Stimulated activated CD8-positive, alpha-beta memory T cell treated with anti-CD3 and anti-CD28 coated beads, Interleukin-7, amount 100 ng/mL, for 48 hours (primary cell): Measurements from ENCODE around the gene EIF4EBP2.

Experiments used
- DNase-seq, 2 donors: peaks; one replicate each; pipeline ENCODE4 v3.0.0-alpha.2; 2020; ENCODE audit warnings: low read depth in 1 of 2; ENCODE audit errors: extremely low read depth in 1 of 2

The EIF4EBP2 gene

DNA sequence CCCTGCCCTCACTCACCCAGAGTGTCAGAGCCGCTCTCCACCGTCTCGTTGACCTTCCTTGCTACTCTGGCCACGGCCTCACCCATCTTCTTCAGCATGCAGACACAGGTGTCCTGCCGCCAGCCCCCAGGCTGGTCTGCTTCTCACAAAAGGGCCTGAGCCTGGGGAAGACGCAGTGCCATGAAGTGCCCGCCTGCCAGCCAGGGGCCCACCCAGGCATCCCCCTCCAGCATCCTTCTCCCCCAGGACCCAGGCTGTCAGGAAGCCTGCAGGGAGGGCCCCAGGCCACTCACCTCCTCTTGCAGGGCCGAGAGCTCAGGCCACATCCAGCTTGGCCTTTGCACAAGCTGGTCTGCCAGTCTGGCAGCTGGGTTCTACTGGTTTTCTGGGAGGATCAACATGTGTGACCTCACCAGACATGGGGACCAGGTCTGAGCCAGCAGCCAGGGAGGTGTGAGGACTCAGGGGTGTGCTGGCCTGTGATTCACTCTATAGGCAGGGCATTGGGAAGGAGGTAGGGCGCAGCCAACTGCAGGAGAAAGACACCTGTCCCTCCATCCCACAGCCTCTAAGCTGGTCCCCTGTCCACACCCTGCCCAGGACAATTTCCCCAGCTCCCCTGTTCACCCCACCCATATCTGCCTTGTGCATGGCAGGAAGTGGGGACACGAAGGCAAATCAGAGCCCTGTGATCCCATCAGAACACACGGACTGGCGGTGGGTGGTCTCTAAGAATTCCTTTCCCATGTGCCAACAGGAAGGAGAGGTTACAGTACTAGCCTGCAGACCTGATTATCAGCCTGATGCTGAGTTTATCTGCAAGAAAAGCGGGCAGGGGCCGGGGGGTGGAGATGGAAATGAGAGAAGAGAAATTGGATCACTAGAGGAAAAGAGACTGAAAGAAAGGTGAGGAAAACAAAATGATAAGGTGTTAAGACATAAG, 27.2 kb upstream of the EIF4EBP2 start:
- no peak for DNase-seq

DNA sequence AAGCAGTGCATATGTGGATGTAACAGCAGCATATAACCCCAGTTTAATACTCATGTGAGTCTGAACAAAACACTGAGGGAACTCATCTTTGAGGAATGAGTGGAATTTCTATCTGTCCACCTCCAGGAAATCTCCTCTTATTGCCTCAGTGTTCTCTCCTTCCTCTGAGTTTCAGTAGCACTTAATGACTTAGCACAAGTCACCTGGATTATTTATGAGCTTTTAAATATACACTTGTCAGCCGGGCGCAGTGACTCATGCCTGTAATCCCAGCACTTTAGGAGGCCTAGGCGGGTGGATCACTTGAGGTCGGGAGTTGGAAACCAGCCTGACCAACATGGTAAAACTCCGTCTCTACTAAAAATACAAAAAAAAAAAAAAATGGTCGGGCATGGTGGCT, 25.8 kb upstream of the EIF4EBP2 start:
- DNase-seq, result no peak

DNA sequence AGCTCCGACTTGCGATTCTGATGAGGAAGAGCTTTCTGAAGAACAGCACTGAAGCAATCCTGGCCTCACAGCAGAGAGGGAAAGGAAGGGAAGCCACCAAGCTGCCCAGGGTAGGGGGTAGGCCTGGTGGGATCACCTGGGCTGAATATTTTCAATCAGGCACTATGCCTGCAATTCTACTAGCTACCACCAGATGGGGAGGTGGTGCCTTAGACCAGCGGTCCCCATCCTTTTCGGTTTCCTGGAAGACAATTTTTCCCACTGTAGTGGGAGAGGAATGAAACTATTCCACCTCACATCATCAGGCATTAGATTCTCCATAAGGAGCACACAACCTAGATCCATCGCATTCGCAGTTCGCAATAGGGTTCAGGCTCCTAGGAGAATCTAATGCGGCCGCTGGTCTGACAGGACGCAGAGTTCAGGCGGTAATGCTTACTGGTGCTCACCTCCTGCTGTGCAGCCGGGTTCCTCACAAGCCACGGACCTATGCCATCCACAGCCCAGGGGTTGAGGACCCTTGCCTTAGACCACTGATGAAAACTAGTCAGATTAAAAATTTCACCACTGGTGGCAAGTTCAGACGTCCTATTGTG, 24.3 kb upstream of the EIF4EBP2 start:
- no peak for DNase-seq

DNA sequence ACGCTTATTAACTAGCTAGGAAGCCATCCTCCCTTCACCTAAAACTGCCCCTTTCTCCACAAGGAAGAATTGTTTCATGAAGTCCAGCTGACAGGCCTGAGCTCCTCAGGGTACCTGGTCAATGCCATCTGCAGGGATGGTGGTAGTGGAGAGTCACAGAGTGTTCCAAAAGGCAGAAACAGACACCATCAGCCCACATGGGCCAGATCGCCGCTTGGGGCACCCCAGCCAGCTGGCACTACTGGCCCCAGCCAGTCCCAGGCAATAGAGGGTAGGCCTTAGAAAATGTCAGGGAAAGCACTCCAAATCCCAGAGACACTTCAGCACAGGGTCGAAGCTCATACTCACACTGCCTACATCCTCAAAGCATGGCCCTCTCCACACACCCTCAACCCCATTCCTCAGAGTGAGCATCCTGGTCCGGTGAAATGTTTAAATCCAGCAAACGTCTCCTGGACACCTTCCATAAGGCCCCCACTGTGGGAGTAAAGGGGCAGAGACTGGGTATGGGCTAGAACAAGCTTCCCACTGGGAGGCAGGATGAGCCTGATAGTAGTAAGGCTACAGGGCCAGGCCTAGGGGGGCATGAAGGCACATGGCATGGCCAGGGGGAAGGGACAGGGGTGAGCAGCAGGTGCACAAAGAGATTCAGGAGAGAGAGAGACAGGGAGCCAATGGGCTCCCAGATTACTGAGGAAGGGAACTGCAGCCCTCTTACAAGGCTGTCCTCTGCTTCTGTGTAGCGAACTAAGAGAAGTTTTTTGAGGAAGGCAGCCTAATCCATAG, 23.4 kb upstream of the EIF4EBP2 start:
- no peak for DNase-seq

DNA sequence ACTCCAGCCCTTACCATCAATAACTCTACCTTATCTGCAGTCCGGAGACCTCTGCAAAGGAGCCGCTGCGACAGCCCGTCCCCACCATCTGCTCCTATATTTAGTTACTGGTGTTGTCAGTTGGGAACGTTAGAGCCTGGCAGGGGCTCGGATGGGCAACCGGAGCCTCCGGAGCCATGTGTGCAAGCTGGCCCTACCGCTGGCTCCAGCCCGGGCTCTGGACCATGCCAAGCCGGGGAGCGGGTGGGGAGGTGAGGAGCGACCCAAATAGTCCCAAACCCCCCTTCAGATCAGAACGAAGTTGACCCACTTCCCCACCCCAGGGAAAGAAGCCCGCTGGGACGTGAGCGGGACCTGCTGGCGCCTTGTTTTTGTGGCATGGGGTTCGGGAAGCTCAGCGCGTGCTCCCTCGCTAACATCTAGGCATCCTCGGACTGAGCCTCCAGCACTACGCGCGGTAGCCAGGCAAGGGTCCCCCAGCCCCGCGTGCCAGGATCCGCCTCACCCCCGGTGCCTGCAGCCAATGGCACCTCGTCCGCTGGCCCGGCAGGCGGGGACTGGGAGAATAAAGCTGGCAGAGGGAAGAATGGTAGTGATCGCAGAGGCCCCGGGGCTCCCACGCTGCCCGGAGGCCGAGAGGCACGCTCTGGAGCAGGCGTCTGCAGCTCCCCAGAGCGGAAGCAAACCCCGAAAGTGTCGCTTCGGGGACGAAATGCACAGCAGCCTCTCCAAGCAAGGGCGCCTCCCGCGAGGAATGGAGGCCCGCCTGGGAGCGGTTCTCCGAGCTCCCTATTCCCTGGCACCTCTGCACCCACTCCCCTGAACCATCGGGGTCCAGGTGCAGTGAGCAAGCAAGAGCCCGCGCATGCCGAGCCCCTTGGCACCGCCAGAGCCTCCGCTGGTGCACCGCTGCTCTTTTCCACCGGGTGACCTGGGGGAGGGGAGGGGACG, 22.2 kb upstream of the EIF4EBP2 start:
- DNase-seq, result no peak

DNA sequence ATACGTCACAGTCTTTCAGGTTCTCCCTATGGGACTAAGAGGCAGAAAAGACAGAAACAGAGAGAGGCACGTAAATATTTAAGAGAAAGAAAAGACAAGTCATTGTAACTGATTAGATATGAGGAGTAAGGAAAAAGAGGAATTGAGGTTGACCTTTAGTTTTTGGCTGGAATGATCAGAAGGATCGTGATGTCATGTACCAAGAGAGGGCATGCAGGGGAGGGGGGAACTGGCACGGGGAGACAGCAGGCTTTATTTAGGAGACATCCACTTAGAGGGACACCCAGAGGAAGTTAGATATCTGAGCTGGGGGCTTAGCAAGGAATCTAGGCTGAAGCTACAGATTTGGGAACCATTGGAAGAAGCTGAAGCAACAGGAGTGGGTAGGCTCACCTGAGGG, 12.3 kb upstream of the EIF4EBP2 start:
- DNase-seq, result no peak

DNA sequence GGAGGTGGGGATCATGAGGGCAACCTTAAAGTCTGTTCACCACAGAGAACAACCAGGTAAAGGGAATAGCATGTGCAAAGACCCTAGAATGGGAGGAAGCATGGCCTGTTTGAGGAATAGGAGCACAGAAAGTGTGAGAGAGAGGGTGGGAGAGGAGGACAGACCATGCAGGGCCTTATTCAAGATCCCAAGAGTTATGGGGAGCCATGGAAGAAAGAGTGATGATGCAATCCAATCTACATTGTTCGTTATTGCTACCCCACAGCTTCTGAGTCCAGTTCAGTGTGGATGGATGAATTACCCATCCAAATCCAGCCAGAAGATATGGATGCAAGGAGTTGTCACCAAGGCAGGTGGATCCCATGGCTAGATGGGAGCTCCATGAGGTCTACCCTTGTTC, 7.8 kb upstream of the EIF4EBP2 start:
- DNase-seq, result no peak

DNA sequence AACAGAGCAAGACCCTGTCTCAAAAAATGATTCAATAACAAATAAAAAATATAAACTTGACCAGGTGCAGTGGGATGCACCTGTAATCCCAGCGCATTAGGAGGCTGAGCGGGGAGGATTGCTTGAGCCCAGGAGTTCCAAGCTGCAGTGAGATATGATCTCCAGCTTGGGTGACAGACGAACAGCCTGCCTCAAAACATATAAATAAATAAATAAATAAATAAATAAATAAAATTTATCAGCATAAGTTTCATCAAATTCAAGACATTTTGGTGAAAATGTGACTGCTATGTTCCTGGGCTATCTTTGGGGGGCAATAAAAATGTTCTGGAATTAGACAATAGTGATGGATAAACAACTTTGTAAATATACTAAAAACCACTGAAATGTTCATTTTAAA, 4.8 kb upstream of the EIF4EBP2 start:
- no peak for DNase-seq

DNA sequence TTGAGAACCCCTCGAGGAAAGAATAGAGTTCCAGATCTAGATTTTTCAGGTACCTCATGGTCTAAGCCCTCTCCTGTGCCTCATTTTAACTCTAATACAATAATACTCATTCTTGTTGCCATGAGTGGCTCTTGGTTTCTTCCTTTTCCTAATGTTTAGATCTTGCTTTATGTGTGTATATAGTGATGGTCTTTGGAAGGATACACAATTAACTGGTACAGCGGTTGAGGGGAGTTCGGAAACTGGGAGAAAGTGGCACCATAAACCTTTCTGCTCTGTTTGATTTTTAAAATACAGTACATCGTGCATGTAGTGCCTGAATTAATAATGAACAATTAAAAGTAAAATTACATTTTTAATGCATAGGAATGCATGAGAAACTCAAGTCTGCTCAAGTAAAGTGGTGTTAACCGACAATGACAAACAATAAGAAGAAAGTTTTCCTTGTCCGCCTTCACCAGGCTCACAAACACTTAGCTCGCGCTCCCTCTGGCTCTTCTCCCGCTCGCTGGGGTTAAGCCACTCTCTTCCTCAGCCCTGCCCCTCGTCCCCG, 386 bp upstream of the EIF4EBP2 start:
- DNase-seq, result no peak

DNA sequence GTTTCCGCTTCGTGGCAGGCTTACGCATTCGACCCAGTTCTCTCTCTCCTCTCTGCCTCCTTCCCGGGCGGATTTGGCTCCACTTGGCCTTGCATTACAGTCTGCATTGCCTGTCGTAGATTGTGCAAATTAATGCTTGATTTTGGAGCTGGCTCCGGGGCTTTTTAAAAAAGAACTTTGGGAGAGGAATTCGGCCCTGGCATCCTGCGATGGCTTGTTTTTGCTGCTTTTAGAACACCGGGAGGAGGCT, 767 bp downstream of the EIF4EBP2 start:
- no peak for DNase-seq

DNA sequence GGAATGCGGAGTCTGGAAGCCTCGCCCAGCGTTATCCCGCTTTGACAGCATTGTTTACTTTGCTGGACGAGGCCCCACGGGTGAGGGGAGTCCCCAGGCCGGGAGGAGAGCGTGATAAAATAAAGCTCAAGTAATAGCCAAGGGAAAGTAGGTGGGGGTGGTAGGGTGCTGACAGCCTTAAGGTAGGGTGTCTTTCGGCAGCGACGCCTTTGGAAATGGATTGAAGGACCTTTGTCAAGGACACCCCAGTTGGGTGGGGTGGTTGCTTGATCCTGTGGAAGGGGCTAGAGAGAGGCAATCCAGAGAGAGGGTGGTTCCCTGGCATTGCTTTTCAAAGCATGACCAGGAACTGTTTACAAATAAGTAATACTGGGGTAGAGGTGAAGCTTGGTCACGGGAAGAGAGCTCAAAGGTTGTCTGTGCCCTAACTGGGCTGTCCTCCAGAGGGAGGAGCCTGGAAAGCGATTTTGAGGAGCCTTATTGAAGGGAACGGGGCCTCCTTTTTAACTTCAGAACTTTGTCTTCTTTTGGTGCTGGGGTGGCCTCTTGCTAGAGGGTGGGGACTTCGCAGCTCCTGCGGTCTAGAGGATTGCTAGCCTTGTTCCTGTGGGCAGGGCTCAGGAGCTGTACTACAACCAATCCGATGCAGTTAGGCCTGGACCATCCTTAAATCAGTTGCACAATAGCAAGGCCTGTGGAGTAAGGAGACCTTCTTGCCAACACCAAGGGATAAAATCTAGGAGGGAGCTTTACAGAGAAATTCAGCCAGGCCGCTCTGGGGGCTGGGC, 1.3 kb downstream of the EIF4EBP2 start:
- no peak for DNase-seq

DNA sequence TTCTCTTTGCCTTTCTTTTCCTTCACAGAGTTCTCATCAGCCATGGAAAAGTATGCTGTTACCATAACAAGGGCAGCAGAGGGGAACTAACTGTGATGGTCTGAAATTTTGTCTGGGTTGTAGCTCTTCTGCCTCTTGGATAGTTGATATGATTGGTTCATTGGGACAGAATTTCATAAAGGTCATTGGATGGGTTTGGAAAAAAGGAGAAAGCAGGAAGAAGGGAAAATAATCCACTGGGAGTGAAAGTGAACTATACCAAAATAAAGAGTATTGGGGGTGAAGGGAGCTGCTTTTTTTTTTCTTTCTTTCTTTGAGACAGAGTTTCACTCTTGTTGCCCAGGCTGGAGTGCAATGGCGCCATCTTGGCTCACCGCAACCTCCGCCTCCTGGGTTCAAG, 5.8 kb downstream of the EIF4EBP2 start:
- DNase-seq, result no peak

DNA sequence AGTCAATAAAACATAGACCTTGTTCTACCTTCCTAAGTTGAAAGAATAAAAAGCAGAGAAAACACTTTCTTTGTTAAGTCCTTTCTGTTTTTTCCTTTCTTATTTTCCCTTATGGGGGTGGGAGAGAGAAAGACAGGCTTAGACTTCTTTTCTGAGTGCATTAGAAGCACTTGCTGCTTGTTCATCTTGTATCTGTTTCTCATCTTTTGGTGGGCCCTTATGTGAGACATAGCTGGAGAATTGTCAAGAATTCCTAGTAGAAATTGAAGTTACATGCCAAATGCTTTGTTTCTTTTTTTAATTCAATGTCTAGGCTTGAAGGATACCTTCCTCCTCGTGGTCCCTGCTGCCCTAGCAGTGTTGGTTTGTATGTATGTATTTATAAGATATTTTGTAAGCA, 6.7 kb downstream of the EIF4EBP2 start:
- DNase-seq, result no peak

DNA sequence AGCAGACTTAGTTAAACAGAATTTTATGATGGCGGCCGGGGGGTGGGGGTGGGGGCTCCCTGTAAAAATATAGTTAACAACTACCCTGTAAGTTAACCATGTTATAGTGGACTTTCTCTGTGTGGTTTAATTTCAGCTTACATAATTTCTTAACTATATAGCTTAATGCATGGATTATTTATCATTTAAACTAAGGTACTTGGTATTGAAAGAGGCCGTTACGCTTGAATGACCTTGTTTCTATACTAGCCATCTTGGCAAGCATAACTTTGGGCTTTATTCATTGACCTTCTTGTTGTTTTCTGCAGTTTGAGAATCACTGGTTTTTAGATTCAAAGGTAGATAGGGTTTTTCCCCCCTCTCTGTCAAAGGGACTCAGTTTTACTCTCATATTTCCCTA, 8.4 kb downstream of the EIF4EBP2 start:
- DNase-seq, result no peak

DNA sequence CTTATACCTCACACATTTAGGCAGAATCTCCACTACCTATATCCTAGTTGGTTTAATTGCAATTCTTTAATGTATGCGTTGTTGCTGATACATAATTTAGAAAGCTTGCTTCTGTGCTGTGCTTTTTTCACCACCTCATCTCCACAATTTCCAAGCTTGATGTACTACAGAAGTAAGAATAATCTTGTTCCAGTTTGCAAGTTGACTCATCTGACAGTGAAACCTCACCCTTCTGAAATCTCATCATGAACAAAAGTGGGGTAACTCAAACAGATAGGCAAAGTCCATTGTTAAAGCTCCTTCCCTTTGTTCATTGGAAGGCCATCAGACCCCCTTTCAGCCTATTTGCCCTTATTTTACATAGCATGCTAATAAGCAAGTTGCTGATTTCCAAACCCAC, 13.6 kb downstream of the EIF4EBP2 start:
- no peak for DNase-seq

DNA sequence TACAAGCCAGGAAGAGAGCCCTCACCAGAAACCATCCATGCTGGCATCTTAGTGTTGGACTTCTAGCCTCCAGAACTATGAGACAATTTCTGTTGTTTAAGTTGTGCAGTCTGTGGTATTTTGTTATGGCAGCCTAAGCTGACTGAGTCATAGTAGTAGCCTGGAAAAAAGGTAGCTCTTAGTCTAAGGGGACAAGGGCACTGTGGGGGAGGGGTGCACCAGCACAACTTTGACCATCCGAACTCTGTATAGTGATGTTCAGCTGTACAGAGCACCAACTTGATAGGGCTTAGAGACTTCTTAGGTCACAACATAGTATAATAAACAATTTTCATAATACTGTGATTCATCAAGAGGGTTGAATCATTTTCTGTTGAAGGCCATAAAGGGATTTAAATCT, 14.3 kb downstream of the EIF4EBP2 start:
- DNase-seq, result no peak

DNA sequence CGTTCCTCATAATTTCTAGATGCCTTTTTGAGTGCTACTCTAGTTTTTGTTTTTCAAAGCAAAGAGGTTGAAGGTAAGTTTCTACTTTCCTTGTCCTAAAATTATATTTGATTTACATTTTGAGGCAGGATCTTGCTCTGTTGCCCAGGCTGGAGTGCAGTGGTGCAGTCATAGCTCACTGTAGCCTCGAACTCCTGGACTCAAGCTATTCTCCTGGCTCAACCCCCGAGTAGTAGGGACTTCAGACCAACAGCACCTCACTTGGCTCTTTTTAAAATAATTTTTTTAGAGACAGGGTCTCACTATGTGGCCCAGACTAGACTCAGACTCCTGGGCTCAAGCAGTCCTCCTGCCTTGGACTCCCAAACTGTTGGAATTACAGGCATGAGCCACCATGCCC, 14.8 kb downstream of the EIF4EBP2 start:
- DNase-seq, result no peak

DNA sequence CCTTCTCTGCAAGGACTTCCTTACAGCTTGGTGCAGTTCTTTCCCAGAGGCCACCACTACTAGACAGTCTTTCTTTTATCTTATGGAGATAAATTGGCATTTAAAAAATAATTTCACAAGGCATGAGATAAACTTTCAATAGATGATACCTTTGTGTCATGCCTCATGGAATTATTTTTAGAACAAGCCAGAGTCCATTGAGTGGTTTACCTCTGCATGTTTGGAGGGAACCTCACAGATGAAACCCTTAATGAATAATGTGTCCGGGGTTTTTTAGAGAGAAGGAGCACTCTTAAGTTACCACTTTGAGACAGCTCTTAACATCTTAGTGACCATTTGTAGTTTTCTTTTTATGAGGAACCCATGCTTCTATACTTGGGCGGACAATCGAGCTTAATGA, 20.4 kb downstream of the EIF4EBP2 start:
- DNase-seq, result no peak

DNA sequence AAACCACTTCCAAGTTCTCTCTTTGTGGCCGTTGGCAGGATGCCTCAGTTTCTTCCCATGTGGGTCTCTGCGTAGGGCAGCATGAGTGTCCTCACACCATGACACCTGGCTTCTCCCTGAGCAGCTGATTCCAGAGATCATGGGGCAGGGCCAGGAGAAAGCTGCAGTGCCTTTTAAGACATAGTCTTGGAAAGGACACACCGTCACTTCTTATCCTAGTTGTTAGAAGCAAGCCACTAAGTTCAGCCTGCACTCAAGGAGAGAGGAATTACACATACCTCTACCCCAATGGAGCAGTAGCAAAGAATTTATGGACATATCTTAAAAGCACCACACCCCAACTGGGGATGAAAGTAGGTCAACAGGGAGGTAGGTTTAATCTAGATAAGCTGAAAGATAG, 21.2 kb downstream of the EIF4EBP2 start:
- no peak for DNase-seq

DNA sequence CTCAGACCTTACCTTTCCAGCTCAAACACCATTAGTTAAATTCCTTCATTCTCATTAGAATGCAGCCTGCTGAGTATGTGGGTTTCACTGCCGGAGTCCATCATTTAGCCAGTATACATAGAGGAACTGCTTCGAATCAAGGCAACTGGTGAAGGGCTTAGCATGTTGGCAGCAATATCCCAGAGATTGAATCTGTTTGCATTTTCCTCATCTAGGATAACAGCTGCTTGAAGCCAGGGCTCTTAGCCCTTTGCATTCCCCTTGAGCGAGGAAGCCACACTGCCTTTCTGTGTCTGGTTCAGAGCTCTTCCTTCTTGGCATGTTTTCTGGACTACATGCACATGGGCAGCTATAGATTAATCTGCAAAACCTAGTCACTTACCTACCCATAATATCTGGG, 22.9 kb downstream of the EIF4EBP2 start:
- DNase-seq, result no peak
